Panc1 (cell line): ENCODE measurements around the gene CPAMD8. TPM values are rescaled to one million over a fixed set of nuclear protein-coding genes. Genes with fewer than 3 reads are reported as not detected.

Experiments
- ATAC-seq: fragments of 200-7000 bp; cut with Tn5 transposase; 2 replicates; pipeline ENCODE4 v1.9.1; 2020; ENCODE audit warnings: mild to moderate bottlenecking, moderate library complexity
- BruUV-seq: library from RNA; stranded (reverse); fragments of 400-500 nt; replicated peaks from 2 replicates; lab custom pipeline; 2021; lab: Mats Ljungman, UMichigan
- CTCF ChIA-PET: fragments of 300-600 bp; sonication (Branson Sonifier 250); formaldehyde crosslinking; loops from one replicate; lab custom pipeline; 2022; ENCODE audit warnings: antibody characterized with exemption; lab: Charles Lee
- POLR2A ChIA-PET: fragments of 300-600 bp; sonication (Branson Sonifier 250); formaldehyde crosslinking; loops from one replicate; lab custom pipeline; 2022; ENCODE audit warnings: antibody characterized with exemption; lab: Charles Lee
- DNase-seq: peaks from one replicate; pipeline ENCODE4 v3.0.0-alpha.2; 2010; ENCODE audit warnings: low read depth, low spot score
- H3K27ac ChIP-seq: 2 replicates; pipeline ENCODE4 v1.5.1; 2011; ENCODE audit warnings: mild to moderate bottlenecking, low read length, inconsistent platforms
- H3K27me3 ChIP-seq: fragments of 200-500 bp; sonication (Bioruptor generic); 2 replicates; pipeline ENCODE4 v1.6.0; 2014; ENCODE audit warnings: low read length, inconsistent platforms; ENCODE audit not compliant: control insufficient read depth, insufficient read depth
- H3K36me3 ChIP-seq: fragments of 200-500 bp; sonication (Bioruptor generic); 2 replicates; pipeline ENCODE4 v1.5.1; 2014; ENCODE audit warnings: inconsistent platforms, mild to moderate bottlenecking, low read length, moderate library complexity; ENCODE audit not compliant: control insufficient read depth, insufficient read depth
- H3K4me1 ChIP-seq: 2 replicates; pipeline ENCODE4 v1.5.1; 2011; ENCODE audit warnings: inconsistent platforms, mild to moderate bottlenecking, low read length, moderate library complexity; ENCODE audit not compliant: control insufficient read depth, insufficient read depth
- H3K4me3 ChIP-seq, 2 experiments: 2 replicates each; pipeline ENCODE4 v1.5.1; 2011 to 2012; ENCODE audit warnings: low read depth in 2 of 2, low read length in 2 of 2, mild to moderate bottlenecking in 2 of 2, inconsistent platforms in 1 of 2, moderate library complexity in 1 of 2
- H3K9me3 ChIP-seq: fragments of 200-500 bp; sonication (Bioruptor generic); 2 replicates; pipeline ENCODE4 v1.5.1; 2014; ENCODE audit warnings: low read depth, mild to moderate bottlenecking, inconsistent platforms, low read length, moderate library complexity; ENCODE audit not compliant: control insufficient read depth, insufficient read depth
- POLR2AphosphoS5 ChIP-seq: IDR thresholded peaks from 2 replicates; pipeline ENCODE4 v1.6.1; 2012; ENCODE audit warnings: mild to moderate bottlenecking, low read depth, low read length, moderate library complexity
- SIN3A ChIP-seq: IDR thresholded peaks from 2 replicates; pipeline ENCODE4 v1.6.1; 2012; ENCODE audit warnings: low read depth, mild to moderate bottlenecking, low read length, moderate library complexity, borderline replicate concordance; ENCODE audit not compliant: insufficient read depth
- TCF7L2 ChIP-seq: IDR thresholded peaks from 2 replicates; pipeline ENCODE4 v1.6.1; 2011; ENCODE audit warnings: mild to moderate bottlenecking, low read depth, low read length, inconsistent platforms
- in situ Hi-C: cut with HindIII; loops from 2 replicates; pipeline ENCODE4 v1.10.0; 2016; ENCODE audit warnings: low sequenced_read_pairs, low pct_unique_long_range_greater_than_20kb
- intact Hi-C: fragments of 100-400 bp; cut with micrococcal nuclease; formaldehyde crosslinking; loops from one replicate; pipeline ENCODE4 v1.10.0; 2022; ENCODE audit not compliant: unreplicated experiment
- total RNA-seq: library from RNA; stranded (reverse); gene quantifications from one replicate; pipeline ENCODE4 v1.2.1, GENCODE V29; 2021; ENCODE audit not compliant: unreplicated experiment
- TF ChIP-seq, protein P1 (sequence below), 2 experiments: IDR thresholded peaks; 2 replicates each; pipeline ENCODE4 v1.6.1; 2011 to 2012; ENCODE audit warnings: low read depth in 2 of 2, control low read depth in 1 of 2, low read length in 1 of 2, mild to moderate bottlenecking in 1 of 2, moderate library complexity in 1 of 2; ENCODE audit not compliant: insufficient read depth in 1 of 2
- TF ChIP-seq, protein P2 (sequence below): fragments of 450-650 bp; IDR thresholded peaks from 2 replicates; pipeline ENCODE4 v1.5.1; 2017; ENCODE audit warnings: mild to moderate bottlenecking

Gene CPAMD8
- total RNA-seq, 1 experiment from 2014 or later = 2.0 TPM

DNA sequence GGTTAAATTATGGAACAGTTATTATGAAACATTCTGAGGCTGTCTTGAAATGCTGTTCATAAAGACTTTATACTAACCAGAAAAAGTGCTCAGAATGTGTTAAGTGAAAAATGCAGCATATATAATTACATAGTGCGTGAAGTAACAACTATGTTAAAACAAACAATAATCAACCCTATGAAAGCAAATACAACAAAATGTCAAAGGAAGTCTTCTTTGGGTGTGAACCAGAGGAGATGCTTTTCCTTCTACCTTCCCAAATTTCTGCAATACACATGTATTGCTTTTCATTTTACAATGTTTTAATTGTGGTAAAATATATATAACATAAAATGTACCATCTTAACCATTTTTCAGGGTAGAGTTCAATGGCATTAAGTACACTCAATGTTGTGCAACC, 92.1 kb downstream of the CPAMD8 start:
- POLR2A ChIA-PET = no interaction called here
- H3K36me3 ChIP-seq = no peaks in the 10 kb centered on the region
- no peak overlapping the region for H3K4me3 ChIP-seq
- H3K27me3 ChIP-seq = no peaks in the 10 kb centered on the region
- in situ Hi-C loops = no loop called here
- no peak overlapping the region for H3K27ac ChIP-seq
- H3K9me3 ChIP-seq = no peaks in the 10 kb centered on the region
- CTCF ChIA-PET = no interaction called here
- ATAC-seq = no peak
- intact Hi-C loops = no loop called here
- DNase-seq = no peak
- no TSS peak for BruUV-seq
- no peak for TF ChIP-seq SIN3A
- TF ChIP-seq, protein P1, sequence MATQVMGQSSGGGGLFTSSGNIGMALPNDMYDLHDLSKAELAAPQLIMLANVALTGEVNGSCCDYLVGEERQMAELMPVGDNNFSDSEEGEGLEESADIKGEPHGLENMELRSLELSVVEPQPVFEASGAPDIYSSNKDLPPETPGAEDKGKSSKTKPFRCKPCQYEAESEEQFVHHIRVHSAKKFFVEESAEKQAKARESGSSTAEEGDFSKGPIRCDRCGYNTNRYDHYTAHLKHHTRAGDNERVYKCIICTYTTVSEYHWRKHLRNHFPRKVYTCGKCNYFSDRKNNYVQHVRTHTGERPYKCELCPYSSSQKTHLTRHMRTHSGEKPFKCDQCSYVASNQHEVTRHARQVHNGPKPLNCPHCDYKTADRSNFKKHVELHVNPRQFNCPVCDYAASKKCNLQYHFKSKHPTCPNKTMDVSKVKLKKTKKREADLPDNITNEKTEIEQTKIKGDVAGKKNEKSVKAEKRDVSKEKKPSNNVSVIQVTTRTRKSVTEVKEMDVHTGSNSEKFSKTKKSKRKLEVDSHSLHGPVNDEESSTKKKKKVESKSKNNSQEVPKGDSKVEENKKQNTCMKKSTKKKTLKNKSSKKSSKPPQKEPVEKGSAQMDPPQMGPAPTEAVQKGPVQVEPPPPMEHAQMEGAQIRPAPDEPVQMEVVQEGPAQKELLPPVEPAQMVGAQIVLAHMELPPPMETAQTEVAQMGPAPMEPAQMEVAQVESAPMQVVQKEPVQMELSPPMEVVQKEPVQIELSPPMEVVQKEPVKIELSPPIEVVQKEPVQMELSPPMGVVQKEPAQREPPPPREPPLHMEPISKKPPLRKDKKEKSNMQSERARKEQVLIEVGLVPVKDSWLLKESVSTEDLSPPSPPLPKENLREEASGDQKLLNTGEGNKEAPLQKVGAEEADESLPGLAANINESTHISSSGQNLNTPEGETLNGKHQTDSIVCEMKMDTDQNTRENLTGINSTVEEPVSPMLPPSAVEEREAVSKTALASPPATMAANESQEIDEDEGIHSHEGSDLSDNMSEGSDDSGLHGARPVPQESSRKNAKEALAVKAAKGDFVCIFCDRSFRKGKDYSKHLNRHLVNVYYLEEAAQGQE (IDR thresholded peaks at IDR 0.05; ENCODE audit: insufficient read depth in 1 of 2, low read depth in 2 of 2, low read length in 1 of 2) = no peak
- no peak for TF ChIP-seq POLR2AphosphoS5
- TF ChIP-seq TCF7L2 = no peak
- TF ChIP-seq, protein P2, sequence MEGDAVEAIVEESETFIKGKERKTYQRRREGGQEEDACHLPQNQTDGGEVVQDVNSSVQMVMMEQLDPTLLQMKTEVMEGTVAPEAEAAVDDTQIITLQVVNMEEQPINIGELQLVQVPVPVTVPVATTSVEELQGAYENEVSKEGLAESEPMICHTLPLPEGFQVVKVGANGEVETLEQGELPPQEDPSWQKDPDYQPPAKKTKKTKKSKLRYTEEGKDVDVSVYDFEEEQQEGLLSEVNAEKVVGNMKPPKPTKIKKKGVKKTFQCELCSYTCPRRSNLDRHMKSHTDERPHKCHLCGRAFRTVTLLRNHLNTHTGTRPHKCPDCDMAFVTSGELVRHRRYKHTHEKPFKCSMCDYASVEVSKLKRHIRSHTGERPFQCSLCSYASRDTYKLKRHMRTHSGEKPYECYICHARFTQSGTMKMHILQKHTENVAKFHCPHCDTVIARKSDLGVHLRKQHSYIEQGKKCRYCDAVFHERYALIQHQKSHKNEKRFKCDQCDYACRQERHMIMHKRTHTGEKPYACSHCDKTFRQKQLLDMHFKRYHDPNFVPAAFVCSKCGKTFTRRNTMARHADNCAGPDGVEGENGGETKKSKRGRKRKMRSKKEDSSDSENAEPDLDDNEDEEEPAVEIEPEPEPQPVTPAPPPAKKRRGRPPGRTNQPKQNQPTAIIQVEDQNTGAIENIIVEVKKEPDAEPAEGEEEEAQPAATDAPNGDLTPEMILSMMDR = no peak
- no peaks in the 10 kb centered on the region for H3K4me1 ChIP-seq

DNA sequence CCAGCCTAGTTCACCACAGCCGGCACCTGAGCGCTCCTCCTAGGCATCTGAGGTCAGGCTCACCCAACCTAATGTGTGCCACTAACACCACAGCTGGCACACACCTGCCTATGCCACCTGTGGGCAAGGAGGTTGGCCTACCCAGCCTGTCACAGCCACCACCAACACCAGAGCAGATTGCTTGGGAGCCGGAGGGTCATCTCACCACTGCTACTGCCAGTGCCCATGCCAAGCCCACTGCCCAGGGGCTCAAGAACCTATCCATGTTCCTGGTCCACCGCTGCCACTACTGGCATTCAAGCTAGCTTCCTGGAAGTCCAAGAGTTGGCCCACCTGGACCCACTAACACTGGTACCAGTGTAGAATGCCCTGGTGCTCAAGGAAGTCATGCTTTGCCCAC, 95.3 kb downstream of the CPAMD8 start:
- CTCF ChIA-PET = no interaction called here
- no peak for ATAC-seq

More for the DNA sequence above, 95.3 kb downstream of the CPAMD8 start:
- Histone ChIP-seq H3K4me1 (no peaks in the 10 kb centered on the region), H3K27ac (no peak overlapping the region), H3K27me3 (no peaks in the 10 kb centered on the region), H3K9me3 (no peaks in the 10 kb centered on the region), H3K36me3 (no peaks in the 10 kb centered on the region), H3K4me3 (no peak overlapping the region)
- DNase-seq = no peak
- BruUV-seq = no TSS peak
- in situ Hi-C loops (no loop called here), intact Hi-C loops (no loop called here)
- TF ChIP-seq, protein P1 (IDR thresholded peaks at IDR 0.05; ENCODE audit: insufficient read depth in 1 of 2, low read depth in 2 of 2, low read length in 1 of 2) = no peak
- TF ChIP-seq, protein P2 = no peak
- TF ChIP-seq POLR2AphosphoS5 (no peak), SIN3A (no peak), TCF7L2 (no peak)
- POLR2A ChIA-PET = no interaction called here
